Stimulated activated memory B cell treated with anti-CD40 and anti-IgM and Interleukin-4, amounts not matched to agents 10 μg/mL and 1 μg/mL and 100 μg/mL, for 72 hours (primary cell): ENCODE data around the gene CNOT8.
"Not testable (repeated sequence)": the region's sequence is repeated elsewhere in the genome, so short reads cannot be mapped to it uniquely, and the experiment has no call there.

Experiments
- ATAC-seq: fragments of 150-1000 bp; cut with Tn5 transposase; 2 replicates; pipeline ENCODE4 v1.10.0; 2021
- H3K27ac Mint-ChIP-seq: one replicate; pipeline ENCODE4 v1.8.0; 2022; ENCODE audit warnings: mild to moderate bottlenecking, mixed read lengths
- H3K27me3 Mint-ChIP-seq: one replicate; pipeline ENCODE4 v1.8.0; 2022; ENCODE audit warnings: mixed read lengths
- H3K36me3 Mint-ChIP-seq: one replicate; pipeline ENCODE4 v1.8.0; 2022; ENCODE audit warnings: mixed read lengths
- H3K4me1 Mint-ChIP-seq: one replicate; pipeline ENCODE4 v1.8.0; 2022; ENCODE audit warnings: mixed read lengths
- H3K4me3 Mint-ChIP-seq: one replicate; pipeline ENCODE4 v1.8.0; 2022; ENCODE audit warnings: mild to moderate bottlenecking, moderate library complexity, mixed read lengths
- H3K9me3 Mint-ChIP-seq: one replicate; pipeline ENCODE4 v1.8.0; 2022; ENCODE audit warnings: mixed read lengths

Gene CNOT8

DNA sequence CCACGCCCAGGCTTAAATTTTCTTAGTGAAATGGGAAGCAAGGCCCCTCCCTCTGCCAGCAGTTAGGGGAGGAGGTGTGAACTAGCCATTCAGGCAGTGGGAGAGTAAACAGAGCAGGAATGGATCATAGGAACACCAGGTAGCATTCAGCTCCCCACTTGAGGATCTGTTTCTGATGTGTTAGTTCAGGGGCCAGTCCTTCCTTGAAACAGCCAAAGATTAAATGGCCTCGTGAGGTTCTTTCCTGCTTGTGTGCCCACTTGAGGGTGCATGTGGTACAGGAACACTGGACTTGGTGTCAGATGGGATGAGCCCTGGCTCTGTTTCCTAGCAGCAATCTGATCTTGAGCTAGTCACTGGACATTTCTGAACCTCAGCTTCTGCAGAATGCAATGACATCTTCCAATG is 29.2 kb upstream of the CNOT8 start:
- Mint-ChIP-seq H3K27ac (no peak overlapping the region), H3K9me3 (no peaks in the 10 kb centered on the region), H3K4me1 (peaks cover 19% of the 10 kb centered on the region), H3K27me3 (no peaks in the 10 kb centered on the region), H3K36me3 (peaks cover 33% of the 10 kb centered on the region), H3K4me3 (no peak overlapping the region)
- ATAC-seq: no peak

DNA sequence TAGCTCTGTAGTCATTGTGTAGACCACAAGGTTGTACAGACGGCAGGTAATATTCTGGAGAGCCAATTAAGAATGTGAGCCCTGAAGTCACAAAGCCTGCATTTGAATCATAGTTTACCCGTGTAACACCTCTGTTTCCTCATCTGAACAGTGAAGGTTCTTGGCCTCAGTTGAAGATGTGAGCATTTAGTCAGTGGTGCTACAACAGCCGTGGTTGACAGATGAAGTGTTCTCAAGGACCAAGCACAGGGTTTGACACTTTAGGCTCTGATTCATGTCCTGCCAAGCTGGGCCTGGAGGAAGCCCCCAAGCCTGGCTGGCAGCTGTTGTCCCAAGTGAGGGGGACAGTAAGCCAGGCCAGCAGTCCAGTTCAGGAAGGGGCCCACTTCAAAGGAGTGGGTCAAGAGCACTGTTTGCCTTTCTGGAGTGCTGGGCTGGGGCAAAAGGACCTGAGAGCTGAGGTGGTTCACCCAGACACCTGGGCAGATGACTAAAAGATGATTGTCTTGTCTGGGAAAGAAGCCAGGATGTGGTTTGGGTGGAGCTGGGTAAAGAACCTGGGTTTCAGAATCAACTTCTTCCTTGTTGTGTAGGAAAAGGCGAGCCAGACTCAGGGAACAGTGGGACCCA is 28.7 kb upstream of the CNOT8 start:
- Mint-ChIP-seq H3K4me1 (peaks cover 19% of the 10 kb centered on the region), H3K4me3 (no peak overlapping the region), H3K27me3 (no peaks in the 10 kb centered on the region), H3K9me3 (no peaks in the 10 kb centered on the region), H3K36me3 (peaks cover 33% of the 10 kb centered on the region), H3K27ac (no peak overlapping the region)
- ATAC-seq: no peak

DNA sequence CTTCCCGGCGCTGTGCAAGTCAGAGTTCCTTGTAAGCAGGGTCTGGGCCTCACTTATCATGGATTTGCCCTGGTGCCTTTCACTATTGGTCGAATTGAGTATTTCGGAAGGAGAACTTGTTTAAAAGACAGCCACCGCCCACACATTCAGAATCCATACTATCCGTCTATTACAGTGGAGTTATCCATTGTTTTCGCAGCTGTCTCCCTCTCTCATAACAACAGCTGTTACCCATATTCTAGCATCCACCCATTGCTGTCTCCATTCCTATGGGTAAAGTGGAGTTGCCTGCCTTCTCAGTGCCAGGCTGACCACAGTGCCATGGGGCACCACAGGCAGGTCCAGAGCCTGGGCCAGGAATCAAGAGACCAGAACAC is 28.2 kb upstream of the CNOT8 start:
- peaks cover 19% of the 10 kb centered on the region for H3K4me1 Mint-ChIP-seq
- no peaks in the 10 kb centered on the region for H3K27me3 Mint-ChIP-seq
- H3K27ac Mint-ChIP-seq: no peak overlapping the region
- ATAC-seq: no peak
- no peaks in the 10 kb centered on the region for H3K9me3 Mint-ChIP-seq
- H3K4me3 Mint-ChIP-seq: no peak overlapping the region
- peaks cover 33% of the 10 kb centered on the region for H3K36me3 Mint-ChIP-seq

DNA sequence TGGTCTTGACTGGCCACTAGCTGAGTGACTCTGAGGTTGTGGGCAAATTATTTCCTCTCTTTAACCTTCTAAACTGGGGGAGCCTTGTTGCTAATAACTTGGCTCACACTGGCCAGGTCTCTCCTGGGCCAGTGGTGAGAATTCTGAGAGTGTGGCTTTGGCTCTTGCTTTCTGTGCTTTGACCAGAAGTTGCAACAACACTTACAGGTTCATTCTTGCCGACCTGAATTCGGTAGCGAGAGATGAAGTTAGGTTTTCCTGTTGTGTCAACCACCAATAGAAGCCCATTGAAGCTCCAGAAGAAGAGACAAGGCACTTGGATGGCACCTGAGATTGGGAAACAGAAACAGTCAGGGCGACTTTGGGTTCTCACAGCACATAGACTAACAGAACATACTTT is 27.8 kb upstream of the CNOT8 start:
- no peaks in the 10 kb centered on the region for H3K9me3 Mint-ChIP-seq
- no peak for ATAC-seq
- H3K4me3 Mint-ChIP-seq: no peak overlapping the region

DNA sequence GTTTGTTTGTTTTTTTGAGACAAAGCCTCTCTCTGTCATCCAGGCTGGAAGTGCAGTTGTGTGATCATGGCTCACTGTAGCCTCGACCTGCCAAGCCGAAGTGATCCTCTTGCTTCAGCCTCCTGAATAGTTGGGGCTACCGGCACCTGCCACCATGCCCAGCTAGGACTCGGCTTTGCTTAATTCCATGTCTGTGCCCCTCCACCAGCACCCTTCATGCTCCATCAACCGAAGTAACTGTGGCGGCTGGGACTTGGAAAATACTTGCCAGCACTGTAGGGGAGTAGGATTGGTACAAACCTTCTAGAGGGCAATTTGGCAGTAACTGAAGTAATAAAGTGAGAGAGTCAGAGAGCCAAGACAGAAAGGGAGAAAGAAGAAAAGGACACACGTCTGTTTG is 27.0 kb upstream of the CNOT8 start:
- H3K27me3 Mint-ChIP-seq: no peaks in the 10 kb centered on the region
- peaks cover 22% of the 10 kb centered on the region for H3K36me3 Mint-ChIP-seq
- H3K4me3 Mint-ChIP-seq: no peak overlapping the region
- H3K4me1 Mint-ChIP-seq: peaks cover 19% of the 10 kb centered on the region
- no peak overlapping the region for H3K27ac Mint-ChIP-seq
- ATAC-seq: no peak
- H3K9me3 Mint-ChIP-seq: no peaks in the 10 kb centered on the region

More for the DNA sequence above, 27.8 kb upstream of the CNOT8 start:
- no peaks in the 10 kb centered on the region for H3K27me3 Mint-ChIP-seq
- peaks cover 19% of the 10 kb centered on the region for H3K4me1 Mint-ChIP-seq
- H3K27ac Mint-ChIP-seq: no peak overlapping the region
- H3K36me3 Mint-ChIP-seq: peaks cover 29% of the 10 kb centered on the region

DNA sequence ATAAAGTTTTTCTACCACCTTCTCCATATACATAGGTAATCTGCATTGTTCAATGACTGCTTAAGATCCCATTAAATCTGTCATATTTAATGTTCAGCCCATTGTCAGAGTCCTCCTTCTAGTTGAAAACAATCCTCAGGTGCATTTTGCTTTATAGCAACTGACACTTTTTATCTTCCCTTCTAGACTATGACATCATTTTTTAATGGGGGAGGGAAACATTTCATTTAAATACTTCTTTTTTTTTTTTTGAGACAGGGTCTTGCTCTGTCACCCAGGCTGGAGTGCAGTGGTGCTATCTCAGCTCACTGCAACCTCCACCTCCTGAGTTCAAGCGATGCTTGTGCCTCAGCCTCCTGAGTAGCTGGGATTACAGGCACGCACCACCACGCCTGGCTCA is 25.6 kb upstream of the CNOT8 start:
- not testable (repeated sequence) for ATAC-seq, H3K27me3 Mint-ChIP-seq, H3K9me3 Mint-ChIP-seq, H3K27ac Mint-ChIP-seq, H3K4me3 Mint-ChIP-seq
- Mint-ChIP-seq H3K36me3 (peaks cover 19% of the 10 kb centered on the region), H3K4me1 (peaks cover 19% of the 10 kb centered on the region)

DNA sequence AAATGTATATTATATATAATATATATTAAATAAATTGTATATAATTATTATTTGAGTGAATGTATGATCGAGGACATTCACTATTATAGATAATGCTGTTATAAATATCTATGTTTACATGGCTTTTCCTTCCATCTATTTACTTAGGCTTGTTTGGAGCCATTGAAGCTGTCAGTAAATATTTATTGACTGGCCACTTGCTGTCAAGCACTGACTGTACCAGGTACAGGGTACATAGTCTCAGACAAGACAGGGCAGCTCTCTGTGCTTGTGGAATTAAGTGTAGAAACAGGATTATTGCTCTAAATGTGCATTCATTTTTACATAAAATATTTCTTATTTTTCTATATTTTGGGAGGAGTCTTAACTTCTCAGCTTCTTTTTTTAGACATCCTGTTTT is 24.4 kb upstream of the CNOT8 start:
- peaks cover 11% of the 10 kb centered on the region for H3K4me1 Mint-ChIP-seq
- no peak overlapping the region for H3K4me3 Mint-ChIP-seq

DNA sequence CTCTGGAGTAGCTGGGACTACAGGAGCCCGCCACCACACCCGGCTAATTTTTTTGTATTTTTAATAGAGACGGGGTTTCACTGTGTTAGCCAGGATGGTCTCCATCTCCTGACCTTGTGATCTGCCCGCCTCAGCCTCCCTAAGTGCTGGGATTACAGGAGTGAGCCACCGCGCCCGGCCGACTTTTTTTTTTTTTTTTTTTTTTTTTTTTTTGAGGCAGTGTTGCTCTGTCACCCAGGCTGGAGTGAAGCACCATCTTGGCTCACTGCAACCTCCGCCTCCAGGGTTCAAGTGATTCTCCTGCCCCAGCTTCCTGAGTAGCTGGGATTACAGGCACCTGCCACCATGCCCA is 22.8 kb upstream of the CNOT8 start:
- H3K36me3 Mint-ChIP-seq, H3K4me1 Mint-ChIP-seq, H3K27me3 Mint-ChIP-seq, ATAC-seq, H3K4me3 Mint-ChIP-seq, H3K9me3 Mint-ChIP-seq, H3K27ac Mint-ChIP-seq: not testable (repeated sequence)

More for the DNA sequence above, 24.4 kb upstream of the CNOT8 start:
- H3K36me3 Mint-ChIP-seq: peaks cover 12% of the 10 kb centered on the region
- H3K27me3 Mint-ChIP-seq: no peaks in the 10 kb centered on the region
- H3K27ac Mint-ChIP-seq: no peak overlapping the region
- H3K9me3 Mint-ChIP-seq: no peaks in the 10 kb centered on the region
- no peak for ATAC-seq

DNA sequence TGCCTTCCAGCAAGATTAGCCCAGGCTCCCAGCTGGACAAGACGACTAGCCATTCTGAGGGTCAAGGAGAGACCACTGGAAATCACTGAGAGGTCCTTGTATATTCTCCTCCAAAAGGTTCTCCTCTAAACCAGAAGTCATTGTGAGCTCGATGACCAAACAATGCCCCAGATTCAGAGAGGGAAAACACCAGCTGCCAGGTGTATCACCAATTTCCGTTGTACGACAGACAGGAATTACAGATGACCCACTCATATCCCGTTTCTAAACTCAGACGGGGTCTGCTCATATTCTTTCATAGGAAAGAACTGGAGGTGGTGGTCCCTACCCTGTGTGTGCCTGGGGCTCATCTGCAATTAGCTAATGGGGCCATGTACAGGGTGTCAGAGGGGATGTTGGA is 22.2 kb upstream of the CNOT8 start:
- Mint-ChIP-seq H3K27me3 (no peaks in the 10 kb centered on the region), H3K4me1 (no peaks in the 10 kb centered on the region), H3K4me3 (no peak overlapping the region), H3K27ac (no peak overlapping the region), H3K9me3 (no peaks in the 10 kb centered on the region), H3K36me3 (peaks cover 5% of the 10 kb centered on the region)
- no peak for ATAC-seq

DNA sequence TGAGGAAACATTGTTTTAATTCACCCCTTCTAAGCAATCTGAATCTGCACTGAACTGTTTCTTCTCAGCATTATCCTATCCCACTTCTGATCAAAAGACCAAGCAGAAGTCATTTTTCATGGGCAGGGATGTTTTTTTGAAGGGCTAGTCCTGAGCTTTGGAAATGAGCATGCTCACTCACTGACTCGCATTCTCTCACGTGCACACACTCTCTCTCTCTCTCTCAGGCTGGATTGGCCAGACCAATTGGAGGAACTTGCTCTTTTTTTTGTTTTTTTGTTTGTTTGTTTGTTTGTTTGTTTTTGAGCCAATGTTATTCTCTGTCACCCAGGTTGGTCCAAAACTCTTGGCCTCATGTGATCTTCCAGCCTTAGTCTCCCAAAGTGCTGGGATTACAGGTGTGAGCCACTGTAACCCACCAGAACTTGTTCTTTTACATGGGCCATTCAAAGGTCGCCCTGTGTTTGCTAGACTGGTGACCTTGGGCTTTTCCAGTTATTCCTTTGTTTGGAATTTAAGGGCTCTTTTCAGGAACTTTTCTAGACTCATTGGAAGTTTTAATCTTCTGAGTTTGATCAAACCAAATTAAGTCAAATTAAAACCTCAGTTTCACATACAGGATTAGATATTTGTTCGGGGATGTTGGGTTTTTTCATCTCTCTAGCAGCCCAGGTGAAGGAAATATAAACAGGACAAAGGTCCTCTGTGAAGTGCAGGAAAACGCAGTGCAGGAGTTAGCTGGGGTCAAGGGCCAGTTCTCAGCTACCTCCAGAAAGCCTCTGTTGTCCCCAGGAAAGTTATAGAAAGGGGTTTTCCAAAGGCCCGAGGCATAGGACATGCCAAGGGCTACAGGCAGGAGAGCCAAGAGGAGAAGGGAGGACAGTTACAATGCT is 21.2 kb upstream of the CNOT8 start:
- no peaks in the 10 kb centered on the region for H3K36me3 Mint-ChIP-seq
- no peaks in the 10 kb centered on the region for H3K4me1 Mint-ChIP-seq
- H3K4me3 Mint-ChIP-seq: no peak overlapping the region
- H3K27ac Mint-ChIP-seq: no peak overlapping the region
- no peaks in the 10 kb centered on the region for H3K27me3 Mint-ChIP-seq
- H3K9me3 Mint-ChIP-seq: no peaks in the 10 kb centered on the region
- ATAC-seq: no peak

DNA sequence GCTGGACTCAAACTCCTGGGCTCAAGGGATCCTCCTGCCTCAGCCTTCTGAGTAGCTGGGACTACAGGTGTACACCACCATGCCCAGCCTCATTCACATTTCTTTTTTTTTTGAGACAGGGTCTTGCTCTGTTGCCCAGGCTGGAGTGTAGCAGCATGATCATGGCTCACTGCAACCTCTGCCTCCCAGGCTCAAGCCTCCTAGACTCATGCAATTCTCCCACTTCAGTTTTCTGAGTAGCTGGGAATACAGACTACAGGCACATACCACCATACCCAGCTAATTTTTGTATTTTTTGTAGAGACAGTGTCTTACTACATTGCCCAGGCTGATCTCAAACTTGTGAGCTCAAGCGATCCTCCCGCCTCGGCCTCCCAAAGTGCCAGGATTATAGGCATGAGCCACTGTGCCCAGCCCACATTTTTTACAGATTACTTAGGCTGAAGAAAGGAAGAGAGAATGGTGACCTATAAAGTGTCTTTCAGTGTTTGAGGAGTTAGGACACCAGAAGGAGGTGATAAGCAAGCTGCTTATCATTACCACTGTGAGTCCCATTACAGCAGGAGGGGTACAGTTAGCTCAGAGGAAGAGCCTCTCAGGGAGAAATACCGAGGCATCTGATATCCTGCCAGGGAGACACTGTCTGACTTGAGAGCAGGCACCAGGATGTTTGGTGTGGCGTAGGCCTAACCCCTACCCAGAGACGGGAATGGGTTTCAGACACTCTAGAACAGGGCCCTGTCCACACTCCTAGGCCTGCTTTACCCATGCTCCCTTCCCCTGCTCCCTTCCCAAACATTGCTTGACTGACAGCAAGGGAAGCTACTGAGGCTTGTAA is 17.8 kb upstream of the CNOT8 start:
- H3K4me1 Mint-ChIP-seq: no peaks in the 10 kb centered on the region
- no peak overlapping the region for H3K27ac Mint-ChIP-seq
- ATAC-seq: peak; percentile 39
- H3K36me3 Mint-ChIP-seq: no peaks in the 10 kb centered on the region
- no peak overlapping the region for H3K4me3 Mint-ChIP-seq
- no peaks in the 10 kb centered on the region for H3K9me3 Mint-ChIP-seq
- no peaks in the 10 kb centered on the region for H3K27me3 Mint-ChIP-seq

DNA sequence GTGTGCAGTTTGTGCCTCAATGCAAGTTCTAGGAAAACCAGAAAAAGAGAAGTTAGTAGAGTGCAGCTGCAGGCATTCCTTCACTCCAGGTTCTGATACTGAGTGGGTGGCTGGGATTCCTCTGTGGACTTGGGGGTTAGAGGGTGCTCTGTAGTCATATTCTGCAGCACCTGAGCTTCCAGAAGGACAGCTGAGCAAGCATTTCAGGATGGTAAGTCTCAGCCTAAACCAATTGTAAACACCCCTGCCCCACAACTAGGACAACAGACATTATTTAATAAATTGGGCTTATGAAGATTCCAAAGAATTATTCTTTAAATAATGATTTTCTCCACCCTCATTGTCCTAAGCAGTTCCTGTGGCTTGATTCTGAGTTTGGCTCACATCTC is 17.2 kb upstream of the CNOT8 start:
- no peaks in the 10 kb centered on the region for H3K27me3 Mint-ChIP-seq
- no peak overlapping the region for H3K4me3 Mint-ChIP-seq
- no peaks in the 10 kb centered on the region for H3K9me3 Mint-ChIP-seq
- ATAC-seq: peak; percentile 20
- H3K36me3 Mint-ChIP-seq: no peaks in the 10 kb centered on the region
- H3K4me1 Mint-ChIP-seq: no peaks in the 10 kb centered on the region
- no peak overlapping the region for H3K27ac Mint-ChIP-seq

DNA sequence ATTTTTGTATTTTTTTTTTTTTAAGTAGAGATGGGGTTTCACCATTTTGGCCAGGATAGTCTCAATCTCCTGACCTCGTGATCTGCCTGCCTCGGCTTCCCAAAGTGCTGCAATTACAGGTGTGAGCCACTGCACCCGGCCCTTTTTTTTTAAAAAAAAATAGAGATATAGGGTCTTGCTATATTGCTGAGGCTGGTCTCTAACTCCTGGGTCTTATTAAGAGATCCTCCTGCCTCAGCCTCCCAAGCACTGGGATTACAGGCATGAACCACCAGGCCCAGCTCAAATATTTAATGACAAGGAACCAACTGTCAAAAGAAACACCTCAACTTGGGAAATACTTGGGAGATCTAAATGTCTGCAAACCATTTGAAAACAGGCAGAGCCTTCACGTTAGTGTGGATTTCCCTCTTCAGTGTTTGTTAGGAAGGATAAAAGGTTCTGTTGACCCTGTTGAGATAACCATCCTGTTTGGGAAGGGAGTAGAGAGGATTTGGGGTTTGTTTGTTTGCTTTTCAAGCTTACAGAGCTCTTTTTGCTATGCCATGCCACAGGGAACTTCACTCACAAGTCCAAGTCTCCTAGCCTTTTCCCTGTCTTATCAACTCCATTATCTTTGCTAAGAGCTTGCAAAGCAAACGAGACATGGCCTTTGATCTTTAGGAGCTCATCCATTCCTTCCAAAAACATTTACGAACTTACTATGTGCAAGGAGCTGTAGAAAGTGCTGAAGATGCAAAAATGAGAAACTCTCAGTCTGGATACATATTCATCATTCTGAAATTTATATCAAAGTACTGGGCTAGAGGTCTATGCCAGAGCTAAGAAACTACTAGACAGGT is 15.5 kb upstream of the CNOT8 start:
- Mint-ChIP-seq H3K4me1 (no peaks in the 10 kb centered on the region), H3K36me3 (no peaks in the 10 kb centered on the region), H3K27me3 (no peaks in the 10 kb centered on the region), H3K9me3 (no peaks in the 10 kb centered on the region), H3K27ac (no peak overlapping the region), H3K4me3 (no peak overlapping the region)
- no peak for ATAC-seq

DNA sequence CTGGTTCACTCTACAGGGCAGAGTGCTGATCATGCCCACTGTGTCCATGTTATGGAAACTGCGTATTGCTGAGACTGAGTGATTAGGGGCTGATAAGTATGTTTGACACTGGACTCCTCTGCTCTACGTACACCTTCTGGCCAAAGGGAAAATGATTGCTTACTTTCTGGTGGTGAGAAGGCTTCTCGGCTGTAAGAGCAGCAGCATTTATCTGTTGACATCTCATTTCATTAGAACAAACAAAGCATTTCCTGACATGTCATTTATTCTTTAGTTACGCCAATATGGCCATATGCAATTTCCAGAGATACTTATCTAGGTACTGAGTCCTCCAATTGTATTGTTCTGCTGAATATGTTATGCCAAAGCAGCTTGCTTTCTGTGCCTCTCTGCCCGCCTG is 13.6 kb upstream of the CNOT8 start:
- no peak overlapping the region for H3K27ac Mint-ChIP-seq
- no peaks in the 10 kb centered on the region for H3K36me3 Mint-ChIP-seq
- no peak overlapping the region for H3K4me3 Mint-ChIP-seq
- H3K27me3 Mint-ChIP-seq: no peaks in the 10 kb centered on the region
- no peaks in the 10 kb centered on the region for H3K9me3 Mint-ChIP-seq
- ATAC-seq: no peak
- H3K4me1 Mint-ChIP-seq: no peaks in the 10 kb centered on the region

DNA sequence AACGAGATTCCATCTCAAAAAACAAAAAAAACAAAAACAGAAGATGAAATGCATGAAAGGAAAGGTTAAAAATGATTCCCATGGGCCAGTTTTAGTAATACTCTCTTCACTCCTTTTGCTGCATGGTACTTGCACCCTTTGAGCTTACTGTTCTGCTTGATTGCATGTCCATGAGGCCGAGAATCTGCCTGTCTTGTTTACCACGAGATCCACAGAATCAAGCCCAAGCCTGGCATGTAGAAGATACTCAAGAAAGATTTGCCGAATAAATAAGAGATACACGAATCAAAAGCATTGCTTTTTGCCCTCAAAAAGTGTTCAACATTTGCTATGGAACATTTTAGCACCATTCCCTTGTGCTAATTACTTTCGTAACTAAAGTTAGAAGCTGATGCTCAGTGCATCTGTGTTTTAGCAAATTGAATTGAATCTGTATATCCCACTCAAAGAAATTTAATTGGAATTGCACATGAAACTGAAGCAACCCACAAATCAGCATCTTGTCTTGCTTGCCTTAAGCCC is 9.1 kb upstream of the CNOT8 start:
- H3K4me1 Mint-ChIP-seq: peaks cover 10% of the 10 kb centered on the region
- H3K36me3 Mint-ChIP-seq: peaks cover 5% of the 10 kb centered on the region
- no peak for ATAC-seq
- H3K9me3 Mint-ChIP-seq: no peaks in the 10 kb centered on the region
- no peak overlapping the region for H3K4me3 Mint-ChIP-seq
- H3K27ac Mint-ChIP-seq: no peak overlapping the region
- H3K27me3 Mint-ChIP-seq: no peaks in the 10 kb centered on the region
